Activated CD4-positive, alpha-beta T cell treated with anti-CD3 and anti-CD28 coated beads, Interleukin-2, amount 50 U/mL, for 4 hours (primary cell): ENCODE data around the gene ACTN1.

Source experiments
- DNase-seq, 2 experiments: peaks; one replicate each; pipeline ENCODE4 v3.0.0-alpha.2; 2020

ACTN1 gene

DNA sequence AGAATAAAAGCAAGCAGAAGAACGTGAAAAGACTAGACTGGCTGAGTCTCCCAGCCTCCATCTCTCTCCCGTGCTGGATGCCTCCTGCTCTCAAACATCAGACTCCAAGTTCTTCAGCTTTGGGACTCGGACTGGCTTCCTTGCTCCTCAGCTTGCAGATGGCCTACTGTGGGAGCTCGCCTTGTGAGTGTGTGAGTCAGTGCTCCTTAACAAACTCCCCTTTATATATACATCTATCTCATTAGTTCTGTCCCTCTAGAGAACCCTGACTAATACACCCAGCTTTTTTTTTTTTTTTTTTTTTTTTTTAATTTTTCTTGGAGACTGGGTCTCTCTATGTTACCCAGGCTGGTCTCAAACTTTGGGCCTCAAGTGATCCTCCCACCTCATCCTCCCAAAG, 46.9 kb downstream of the ACTN1 start:
- no peak for DNase-seq

DNA sequence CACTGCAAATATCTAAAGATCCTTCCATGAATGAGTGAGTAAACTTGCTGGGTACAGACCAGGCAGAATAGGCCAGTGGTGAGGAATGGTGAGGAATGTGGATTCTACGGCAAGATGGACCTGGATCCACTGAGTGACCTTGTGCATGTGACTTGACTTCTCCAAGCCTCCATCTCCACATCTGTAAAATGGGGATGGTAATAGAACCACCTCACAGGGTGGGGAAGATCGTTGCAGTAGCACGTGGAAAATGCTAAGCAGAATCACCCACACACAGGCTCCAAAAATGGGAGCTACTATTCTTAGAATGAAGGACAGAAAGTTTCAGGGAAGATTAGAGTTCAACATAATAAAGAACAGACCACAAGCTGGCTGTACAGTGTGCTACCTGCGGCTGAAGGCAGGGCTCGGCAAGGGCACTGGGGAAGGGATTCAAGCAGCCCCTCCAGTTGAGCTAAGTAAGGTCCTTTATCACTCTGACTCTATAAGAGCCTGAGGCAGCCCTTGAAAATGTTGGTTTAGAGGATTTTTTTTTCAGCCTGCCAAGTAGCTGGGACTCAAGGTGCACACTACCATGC, 47.5 kb downstream of the ACTN1 start:
- no peak for DNase-seq

DNA sequence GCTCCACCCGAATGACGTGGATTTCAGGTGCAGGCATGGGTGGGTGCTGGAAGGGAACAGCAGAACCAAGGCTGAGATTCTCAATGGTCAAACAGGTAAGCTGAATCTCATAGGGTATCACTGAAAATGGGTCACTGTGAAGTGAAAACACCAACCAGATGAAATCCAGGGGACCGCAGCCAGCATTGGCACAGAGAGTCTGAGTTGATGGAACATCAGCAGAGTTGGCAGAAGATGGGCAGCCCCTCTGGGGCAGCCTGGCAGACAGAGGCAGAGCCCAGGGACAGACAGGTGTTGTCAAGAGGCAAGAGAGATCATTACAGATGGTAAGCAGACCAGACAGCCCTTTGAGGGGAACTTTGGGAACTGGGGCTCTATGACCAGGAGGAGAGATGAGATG, 48.0 kb downstream of the ACTN1 start:
- DNase-seq, result no peak

DNA sequence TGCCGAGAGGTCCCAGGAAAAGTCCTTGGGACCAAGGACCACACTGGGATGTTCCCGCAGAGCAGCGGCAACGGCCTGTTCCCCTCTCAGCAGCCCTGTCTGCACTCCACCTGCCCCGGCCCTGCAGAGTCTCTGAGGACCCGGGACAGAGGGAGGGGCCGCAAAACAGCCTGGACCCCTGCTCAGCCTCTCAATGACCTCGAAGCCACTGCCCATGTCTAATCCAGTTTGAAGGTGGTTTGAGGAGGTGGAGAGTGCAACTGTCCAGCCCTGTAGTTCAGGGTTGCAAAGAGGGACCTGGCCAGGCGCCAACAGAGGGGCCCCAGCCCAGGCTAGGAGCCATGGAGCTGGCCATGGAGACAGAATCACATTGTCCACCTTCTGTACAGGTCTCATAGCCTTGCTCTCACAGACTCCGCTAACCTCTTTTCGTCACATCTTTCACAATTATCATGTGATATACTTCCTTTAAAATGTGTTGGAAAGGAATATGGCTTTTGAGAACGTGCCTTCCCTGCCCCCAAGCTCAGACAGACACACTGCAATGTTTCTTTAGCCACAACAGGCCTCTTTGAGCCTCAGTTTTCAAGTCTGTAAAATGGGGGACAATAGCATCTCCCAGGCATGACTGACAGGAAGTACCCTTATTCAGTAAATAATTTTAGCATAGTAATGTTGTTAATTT, 49.3 kb downstream of the ACTN1 start:
- DNase-seq, result no peak

DNA sequence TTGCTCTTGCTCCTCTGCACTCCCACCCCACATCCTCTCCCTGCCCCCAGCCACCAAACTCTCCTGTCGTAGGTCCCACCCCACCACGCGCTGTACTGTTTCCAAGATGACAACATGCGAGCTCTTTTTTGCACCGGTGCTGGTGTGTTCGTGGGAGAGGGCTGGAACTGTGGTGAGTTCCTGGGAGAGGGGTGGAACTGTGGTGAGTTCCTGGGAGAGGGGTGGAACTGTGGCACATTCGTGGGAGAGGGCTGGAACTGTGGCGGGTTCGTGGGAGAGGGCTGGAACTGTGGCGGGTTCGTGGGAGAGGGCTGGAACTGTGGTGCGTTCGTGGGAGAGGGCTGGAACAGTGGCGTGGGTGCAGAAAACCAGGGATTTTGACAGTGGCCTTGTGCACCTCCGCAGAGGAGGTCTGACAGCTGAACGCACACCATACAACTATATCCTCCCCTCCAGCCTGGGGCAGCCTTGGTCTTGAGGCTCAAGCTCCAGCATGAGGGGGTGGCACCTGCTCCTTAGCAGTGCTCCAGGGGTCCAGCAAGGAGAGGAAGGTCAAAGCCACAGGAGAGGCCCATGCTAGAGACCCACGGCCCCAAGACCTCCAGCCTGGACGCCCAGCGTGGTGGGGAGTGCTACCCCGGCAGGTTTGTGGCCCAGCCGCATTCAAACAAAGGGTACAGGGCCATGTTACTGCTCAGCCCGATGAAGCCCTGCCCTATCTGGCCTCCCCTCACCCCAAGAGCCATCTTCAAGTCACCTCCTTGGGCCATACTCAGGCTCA, 50.1 kb downstream of the ACTN1 start:
- DNase-seq, result no peak

DNA sequence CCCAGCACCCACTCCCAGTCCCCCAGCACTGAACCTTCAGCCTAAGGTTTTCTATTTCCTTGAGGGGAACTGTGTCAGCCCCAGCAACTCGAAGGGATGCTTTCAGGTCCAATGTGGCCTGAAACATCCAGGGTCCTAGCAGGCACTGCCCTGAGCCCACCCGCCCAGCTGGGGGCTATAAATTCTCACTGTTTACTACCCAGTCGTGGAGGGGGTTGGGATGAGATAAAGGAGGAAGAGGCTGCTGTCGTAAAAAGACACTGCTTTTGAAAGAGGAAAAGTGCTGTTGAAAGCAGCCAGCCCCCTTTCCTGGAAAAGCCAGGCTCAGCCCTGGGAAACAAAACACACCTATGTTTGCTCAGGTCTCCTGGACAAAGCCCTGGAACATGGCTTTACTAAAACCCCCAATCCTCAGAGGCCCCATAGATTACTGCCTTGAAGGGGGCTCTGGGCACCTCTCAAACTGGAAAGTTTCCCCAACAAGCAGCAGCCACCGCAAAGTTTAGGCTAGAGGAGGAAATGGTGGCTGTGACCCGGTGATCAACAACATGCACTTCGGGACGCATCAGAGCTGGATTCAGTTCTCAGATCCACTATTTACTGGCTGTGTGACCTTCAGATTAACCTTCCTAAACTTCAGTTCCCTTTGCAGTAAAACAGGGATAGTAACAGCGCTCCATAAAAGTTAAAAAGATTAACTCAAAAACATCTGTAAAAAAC, 51.0 kb downstream of the ACTN1 start:
- DNase-seq, result no peak

DNA sequence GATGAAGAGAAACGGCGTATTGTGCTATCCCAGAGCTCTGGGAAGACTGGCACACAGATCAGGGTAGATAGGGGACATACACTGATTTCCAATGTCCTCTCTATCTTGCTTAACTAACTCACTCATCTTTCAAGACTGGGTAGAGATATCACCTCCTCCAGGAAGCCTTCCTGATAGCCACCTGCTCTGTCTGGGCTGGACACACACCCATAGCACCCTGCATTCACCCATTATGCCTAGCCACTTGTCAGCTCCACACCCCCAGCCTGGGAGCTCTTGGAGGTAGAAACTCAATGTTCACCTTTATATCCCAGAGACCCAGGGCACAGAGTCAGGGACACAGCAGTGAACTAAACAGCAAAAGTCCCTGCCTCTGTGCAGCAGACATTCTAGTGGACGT, 52.0 kb downstream of the ACTN1 start:
- no peak for DNase-seq

DNA sequence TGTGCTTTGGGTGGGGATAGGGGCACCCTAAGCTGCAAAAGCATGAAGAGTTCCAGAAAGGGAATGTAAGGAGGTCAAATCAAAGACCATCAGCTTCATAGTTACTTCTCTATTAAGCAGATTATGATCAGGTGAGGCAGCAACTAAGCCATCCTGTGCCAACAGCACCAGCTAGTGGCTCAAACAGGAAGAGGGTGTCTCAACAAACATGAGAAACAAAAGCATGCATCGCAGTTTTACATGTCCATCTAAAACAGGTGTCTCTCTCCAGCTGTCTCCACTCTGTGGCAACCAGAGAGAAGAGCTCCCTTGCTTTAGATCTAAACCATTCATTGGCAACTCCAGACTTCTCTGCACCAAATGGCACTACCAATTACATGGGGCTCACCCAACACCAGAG, 52.9 kb downstream of the ACTN1 start:
- DNase-seq, result no peak

DNA sequence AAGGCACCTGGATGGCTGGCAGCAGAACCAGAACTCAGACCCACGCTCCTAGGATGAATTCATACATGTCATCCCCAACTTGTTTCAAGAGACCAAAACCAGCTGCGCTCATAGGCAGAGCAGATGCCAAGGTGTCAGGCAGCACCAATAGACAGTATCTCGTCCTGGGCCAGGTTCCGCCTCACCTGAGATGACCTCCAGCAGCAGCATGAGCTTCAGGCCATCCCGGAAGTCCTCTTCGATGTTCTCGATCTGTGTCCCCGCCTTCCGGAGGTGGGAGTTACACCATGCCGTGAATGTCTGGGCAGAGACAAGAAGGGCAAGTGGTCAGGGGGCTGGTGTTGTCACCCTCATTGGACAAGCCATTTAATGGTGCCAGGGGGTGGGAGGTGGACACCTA, 53.7 kb downstream of the ACTN1 start:
- DNase-seq, result no peak

DNA sequence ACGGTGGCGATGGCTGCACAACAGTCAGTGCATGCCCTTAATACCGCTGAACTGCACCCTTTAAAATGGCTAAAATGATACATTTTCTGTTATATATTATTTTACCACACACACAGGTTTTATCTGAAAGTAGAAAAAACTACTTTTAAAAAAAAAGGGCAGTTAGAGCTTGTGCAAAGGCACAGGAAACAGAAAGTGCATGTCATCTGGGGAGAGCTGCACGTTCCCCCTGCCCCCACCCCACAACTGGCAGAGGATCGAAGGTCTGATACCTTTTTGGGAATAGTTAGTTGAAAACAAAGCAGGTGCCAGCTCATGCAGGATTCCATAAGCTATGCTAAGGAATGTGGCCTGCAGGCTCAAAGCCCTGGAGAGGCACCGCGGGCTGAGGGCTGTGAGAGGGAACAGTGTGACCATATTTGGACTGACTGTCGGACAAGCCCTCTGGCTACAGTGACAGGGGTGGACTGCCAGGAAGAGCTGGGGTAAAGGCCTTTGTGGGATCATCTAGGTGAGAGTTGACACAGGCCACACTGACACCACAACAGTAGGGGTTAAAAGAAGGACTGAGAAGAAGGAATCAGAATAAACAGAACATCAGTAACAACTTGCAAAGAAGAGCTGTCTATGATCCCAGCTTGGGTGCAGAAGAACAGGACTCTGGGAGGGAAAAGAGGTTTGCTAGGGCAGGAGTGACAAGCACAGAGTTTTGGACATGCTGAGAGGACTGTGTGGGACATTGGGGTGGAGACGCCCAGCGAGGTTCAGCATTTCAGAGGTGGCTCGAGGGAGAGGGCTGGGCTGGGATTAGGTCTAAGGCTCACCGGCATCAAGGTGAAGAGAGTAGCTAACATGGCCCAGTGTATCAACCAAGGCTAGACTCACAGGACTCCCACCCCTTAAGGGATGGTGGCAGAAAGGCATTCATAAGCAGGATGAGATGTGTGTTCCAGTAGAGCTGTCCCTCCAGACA, 54.6 kb downstream of the ACTN1 start:
- no peak for DNase-seq

DNA sequence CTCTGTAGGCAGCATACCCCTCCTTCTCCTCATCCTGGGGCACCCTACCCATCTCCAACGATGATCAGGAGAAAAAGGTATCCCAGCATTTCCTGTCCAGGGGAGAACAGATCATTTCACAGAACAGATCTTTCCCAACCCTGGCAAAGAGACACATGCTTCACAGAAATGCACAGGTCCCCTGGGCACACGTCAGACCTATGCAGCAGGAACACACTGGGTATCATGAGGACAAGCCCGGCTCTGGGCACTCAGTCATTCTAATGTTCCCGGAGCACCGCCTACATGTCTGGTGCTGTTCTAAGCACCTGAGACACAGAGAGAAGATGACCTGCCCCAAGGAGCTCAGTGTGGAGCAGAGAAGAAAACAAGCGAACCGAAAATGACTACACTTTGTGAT, 56.2 kb downstream of the ACTN1 start:
- DNase-seq, result no peak

DNA sequence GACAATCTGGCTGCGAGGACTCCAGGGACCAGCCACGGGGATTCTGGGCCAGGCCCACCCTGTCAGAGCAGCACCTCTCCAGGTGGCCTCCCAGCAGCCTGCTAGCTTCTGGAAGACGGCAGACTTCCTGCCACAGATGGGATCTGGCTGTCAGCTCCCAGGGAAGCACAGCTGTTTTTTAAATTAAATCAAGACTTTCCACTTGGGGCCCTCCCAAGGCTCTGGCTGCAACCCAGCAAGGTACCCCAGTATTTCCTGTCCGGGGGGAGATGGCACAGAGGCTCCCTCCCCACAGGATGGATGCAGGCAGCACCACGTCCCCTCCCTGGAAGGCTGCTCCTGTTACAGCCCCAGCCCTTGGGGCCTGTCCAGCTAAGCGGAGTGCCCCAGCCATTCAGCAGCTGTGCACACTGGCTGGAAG, 56.9 kb downstream of the ACTN1 start:
- DNase-seq, result no peak

DNA sequence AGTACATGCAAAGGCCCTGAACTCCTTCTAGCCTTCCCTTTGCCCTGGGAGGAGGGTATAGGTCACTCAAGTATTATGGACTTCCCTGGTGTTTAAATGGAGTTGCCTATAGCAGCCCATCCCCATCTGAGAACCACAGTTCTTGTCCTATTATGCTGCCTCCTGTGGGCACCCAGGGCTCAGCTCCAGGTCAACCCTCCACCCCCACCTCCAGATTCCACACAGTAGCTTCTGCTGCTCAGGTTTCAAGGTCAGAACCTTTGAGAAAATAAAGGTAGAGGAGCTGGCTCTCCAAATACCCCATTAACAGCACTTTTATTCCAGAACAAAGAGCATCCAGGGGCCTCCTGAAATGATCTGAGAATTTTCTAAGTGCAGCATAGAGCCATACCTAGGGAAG, 57.4 kb downstream of the ACTN1 start:
- DNase-seq, result no peak

DNA sequence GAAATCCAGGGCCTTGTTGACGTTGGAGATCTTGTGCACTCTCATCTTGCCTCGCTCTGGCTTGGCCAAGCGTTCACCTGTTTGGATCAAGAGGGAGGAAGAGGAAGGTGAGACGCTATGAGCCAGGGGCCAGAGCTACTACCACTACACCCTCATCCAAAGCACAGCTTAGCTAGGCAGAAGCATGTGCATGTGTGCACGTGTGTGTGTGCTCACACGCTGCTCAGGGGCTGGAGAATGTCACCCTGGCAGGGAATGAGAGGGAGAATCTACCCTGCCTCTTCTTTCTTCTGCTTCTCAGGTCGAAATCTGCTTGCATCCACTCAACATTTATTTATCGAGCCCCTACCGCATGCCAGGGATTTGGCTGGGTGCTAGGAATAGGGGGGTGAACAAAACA, 58.1 kb downstream of the ACTN1 start:
- no peak for DNase-seq

DNA sequence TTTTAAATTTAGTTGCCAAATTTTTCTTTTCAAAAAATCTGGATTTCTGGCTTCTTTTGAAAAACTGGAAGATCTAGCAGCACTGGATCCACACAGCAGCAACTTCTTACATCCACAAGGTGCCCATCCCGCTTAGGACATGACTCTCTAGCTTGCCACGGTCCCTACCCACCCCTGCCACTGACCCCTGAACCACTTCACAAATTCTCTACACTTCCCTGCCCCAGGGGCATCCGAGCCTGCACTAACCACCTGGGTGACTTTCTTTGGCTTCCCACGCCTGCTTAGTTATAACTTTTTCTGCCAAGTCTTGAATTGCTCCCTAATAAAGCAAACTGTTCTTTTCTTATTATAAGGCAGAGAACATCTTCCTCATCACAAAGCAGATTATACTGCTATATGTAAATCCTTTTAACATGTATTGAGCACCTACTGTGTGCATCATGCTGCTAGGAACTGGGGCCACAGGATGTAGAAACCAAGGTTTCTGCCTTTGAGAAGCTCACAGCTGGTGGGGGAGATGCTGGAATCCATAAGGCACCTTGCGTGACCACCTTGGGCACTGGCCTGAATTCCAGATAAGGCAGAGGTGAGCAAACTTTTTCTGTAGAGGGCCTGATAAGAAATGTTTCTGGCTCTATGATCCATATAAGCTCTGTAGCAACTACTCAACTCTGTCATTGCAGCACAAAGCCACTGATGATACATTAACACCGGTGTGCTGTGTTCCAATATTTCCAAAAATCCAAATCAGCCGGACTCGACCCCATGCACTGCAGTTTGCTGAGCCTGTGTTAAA, 59.8 kb downstream of the ACTN1 start:
- DNase-seq, result no peak

DNA sequence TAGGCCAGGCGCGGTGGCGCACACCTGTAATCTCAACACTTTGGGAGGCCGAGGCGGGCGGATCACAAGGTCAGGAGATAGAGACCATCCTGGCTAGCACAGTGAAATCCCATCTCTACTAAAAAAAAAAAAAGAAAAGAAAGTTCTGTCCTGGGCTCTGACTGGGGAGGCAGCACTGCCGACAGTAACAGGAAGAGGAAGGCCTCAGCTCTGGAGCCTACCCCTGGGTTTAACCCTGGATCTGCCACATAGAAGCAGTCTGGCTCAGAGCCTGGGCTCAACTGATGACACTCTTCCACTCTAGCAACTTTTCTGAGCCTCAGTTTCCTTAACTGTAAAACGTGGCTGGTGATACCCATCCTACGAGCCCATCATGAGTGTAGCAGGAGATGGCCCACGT, 60.5 kb downstream of the ACTN1 start:
- no peak for DNase-seq

DNA sequence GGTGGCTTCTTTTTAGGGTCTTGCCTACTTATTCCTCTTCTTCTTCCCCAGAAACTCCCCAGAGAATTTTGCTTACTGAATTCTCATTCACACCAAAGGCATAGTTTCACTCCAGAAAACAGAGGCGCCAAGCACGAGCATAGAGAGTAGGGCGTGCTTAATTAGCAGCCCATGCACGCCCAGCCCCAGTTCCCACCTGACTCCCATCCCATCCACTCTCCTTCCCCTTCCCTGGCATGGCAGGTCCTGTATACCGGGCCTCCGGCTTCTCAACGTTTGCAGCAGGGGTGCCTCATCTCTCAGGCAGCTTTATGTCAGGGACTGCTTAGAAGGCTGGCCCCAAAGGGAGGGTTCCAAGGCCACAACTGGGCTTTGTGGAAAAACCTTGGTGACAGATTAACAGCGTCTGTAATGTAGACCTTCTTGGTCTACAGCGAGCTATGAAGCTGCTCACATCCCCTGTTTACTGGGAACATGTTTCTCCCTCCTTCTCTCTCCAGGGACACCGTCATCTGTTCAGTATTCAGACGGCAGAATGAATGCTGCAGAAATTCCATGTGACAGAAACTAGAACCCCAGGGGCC, 62.7 kb downstream of the ACTN1 start:
- DNase-seq, result no peak

DNA sequence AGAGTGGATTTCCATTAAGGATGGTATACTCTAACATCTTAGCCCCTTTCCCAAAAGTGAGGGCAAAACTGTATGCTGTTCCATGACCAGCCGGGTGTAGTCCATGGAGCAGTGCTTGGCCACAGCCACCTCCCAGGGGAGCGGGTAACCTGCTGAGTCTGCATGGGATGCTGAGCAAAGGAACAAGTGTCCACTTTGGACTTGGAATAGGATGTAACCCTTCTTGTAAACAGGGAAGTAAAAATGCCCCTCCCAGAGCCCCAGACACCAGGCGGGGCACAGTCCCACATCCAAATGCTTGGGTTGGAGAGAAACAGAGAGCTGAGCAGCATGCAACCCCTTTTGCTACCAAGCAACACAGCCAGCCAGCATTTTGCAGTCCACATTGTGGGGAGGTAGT, 65.6 kb downstream of the ACTN1 start:
- DNase-seq, result no peak

DNA sequence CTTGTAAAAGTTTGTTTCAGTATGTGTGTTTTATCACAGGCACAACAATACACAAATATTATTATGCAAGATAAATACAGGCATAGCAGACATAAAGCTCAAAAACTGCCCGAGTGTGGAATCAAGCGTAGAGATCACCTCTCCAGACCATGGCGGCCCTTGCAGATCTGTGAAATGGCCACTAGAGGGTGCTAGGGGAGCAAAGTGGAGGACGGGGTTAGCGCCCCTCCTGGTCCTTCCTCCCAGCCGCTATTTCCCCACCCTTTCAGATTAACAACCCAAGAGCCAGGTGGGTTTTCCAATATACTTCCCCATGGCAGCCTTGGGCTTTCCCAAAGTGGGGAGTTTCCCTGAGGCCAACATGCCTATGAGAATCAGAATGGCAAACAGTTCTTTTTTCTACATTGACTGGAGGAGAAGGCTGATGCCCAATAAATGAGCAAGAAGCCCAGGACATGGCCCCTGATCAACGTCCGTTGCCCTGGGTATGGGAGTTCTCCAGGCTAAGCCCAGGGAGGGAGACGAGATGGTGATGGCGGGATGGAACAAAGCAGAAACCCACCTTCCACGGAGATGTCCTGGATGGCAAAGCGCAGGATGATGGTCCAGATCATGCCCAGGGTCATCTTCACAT, 67.4 kb downstream of the ACTN1 start:
- peak; percentile 71 to 75 for DNase-seq

DNA sequence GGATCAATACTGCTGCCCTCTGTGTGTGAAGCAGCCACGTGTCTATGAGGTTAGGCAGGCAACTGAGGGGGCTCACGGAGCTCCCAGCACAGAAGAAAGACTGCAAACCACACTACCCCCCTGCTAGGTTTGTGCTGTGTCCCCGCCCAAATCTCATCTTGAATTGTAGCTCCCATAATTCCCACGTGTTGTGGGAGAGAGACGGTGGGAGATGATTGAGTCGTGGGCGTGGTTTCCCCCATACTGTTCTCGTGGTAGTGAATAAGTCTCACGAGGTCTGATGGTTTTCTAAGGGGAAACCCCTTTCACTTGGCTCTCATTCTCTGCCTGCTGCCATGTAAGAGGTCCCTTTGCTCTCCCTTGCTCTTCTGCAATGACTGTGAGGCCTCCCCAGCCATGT, 68.6 kb downstream of the ACTN1 start:
- no peak for DNase-seq

DNA sequence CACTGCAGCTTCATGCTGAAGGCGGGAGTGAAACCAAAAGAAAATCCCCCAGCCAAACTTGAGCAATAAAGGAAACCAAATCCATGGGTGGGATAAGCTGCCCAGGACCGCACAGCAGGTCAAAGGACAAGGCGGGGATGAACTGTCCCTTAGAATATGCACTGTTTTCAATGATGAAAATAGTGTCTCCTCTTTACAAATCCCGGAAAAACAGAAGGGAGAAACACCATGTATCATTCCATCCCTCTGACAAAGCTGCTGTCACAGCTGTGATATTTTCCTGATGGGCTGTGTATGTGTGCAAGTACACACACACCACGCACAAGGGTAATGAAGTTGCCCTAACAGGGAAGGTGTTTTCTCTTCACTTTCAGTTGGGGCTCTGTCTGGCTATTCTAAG, 70.3 kb downstream of the ACTN1 start:
- no peak for DNase-seq
